WERI-Rb-1 (cell line): ENCODE results near the gene QKI.

Source experiments
- DNase-seq: peaks from one replicate; pipeline ENCODE4 v3.0.0-alpha.2; 2020
- H3K27ac ChIP-seq: fragments of 250-450 bp; sonication (Bioruptor Pico); 2 replicates; pipeline ENCODE4 v1.5.1; 2020; ENCODE audit warnings: mild to moderate bottlenecking, moderate library complexity
- H3K27me3 ChIP-seq: fragments of 250-450 bp; sonication (Bioruptor Pico); 2 replicates; pipeline ENCODE4 v1.5.1; 2021; ENCODE audit warnings: mild to moderate bottlenecking, low read depth, moderate library complexity; ENCODE audit not compliant: insufficient read depth, severe bottlenecking
- H3K36me3 ChIP-seq: fragments of 250-450 bp; sonication (Bioruptor Pico); 2 replicates; pipeline ENCODE4 v1.5.1; 2020; ENCODE audit warnings: mild to moderate bottlenecking, moderate library complexity
- H3K4me3 ChIP-seq: 2 replicates; pipeline ENCODE4 v1.5.1; 2011; ENCODE audit warnings: low read depth, mild to moderate bottlenecking, control low read depth, low read length
- H3K9me3 ChIP-seq: fragments of 250-450 bp; sonication (Bioruptor Pico); 2 replicates; pipeline ENCODE4 v1.5.1; 2021; ENCODE audit warnings: mild to moderate bottlenecking, moderate library complexity; ENCODE audit not compliant: severe bottlenecking
- TF ChIP-seq, protein P1 (sequence below): IDR thresholded peaks from 2 replicates; pipeline ENCODE4 v1.5.1; 2011; ENCODE audit warnings: low read depth, mild to moderate bottlenecking, control low read depth, inconsistent platforms, low read length

QKI gene

DNA sequence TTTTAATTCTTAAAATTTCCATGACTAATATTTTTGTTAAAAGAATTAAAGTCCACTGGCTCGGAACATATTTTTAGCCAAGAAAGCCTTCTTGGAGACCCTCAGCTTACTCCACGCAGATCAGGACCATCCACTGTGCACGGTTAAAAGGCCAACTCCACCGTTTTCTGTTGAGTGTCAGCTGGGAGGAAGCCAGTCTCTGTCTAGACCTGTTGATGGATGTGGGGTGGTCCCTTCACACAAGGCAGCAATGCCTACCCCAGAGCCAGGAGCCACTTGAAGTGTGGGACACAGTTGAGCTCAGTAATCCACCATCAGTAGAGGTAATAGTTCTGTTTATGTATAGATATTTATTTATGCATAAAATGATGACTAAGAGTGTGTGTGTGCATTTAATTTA is 19.9 kb upstream of the QKI start:
- no peak overlapping the region for H3K27ac ChIP-seq
- no peak for DNase-seq
- H3K4me3 ChIP-seq: no peak overlapping the region
- no peaks in the 10 kb centered on the region for H3K36me3 ChIP-seq
- no peaks in the 10 kb centered on the region for H3K9me3 ChIP-seq
- no peaks in the 10 kb centered on the region for H3K27me3 ChIP-seq
- TF ChIP-seq, protein P1, sequence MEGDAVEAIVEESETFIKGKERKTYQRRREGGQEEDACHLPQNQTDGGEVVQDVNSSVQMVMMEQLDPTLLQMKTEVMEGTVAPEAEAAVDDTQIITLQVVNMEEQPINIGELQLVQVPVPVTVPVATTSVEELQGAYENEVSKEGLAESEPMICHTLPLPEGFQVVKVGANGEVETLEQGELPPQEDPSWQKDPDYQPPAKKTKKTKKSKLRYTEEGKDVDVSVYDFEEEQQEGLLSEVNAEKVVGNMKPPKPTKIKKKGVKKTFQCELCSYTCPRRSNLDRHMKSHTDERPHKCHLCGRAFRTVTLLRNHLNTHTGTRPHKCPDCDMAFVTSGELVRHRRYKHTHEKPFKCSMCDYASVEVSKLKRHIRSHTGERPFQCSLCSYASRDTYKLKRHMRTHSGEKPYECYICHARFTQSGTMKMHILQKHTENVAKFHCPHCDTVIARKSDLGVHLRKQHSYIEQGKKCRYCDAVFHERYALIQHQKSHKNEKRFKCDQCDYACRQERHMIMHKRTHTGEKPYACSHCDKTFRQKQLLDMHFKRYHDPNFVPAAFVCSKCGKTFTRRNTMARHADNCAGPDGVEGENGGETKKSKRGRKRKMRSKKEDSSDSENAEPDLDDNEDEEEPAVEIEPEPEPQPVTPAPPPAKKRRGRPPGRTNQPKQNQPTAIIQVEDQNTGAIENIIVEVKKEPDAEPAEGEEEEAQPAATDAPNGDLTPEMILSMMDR: no peak

DNA sequence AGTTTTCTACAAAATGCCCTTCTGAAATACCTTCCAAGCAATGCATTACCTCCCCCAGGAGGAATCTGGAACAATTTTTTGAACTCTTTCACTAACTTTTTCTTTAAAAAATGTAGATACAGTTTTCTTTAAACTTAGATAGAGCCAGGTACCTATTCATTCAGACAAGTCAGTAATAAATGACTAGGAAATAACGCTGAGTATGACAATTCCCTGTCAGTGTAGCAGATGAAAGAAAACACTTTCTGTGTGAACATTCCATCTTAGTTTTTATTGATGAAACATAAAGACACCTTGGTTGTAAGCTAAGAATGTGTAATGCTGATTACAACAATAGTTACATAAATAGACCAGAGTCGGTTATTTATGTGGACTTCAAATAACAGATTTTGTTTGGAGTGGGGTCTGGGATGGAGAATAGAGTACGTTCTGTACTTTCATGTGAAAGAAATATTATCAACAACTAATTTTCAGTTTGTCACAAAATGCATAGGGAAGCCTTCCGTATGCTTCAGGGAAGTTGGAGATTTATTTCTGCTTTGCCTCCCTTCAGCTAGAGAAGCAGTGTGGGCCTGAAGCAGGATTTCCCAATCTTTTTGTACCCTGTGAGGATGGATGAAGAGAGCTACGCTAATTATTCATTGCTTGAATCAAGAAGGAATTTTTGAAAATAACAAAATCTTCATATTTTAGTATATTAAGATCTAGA is 19.2 kb upstream of the QKI start:
- Histone ChIP-seq H3K27ac (no peak overlapping the region), H3K27me3 (no peaks in the 10 kb centered on the region), H3K9me3 (no peaks in the 10 kb centered on the region), H3K4me3 (no peak overlapping the region), H3K36me3 (no peaks in the 10 kb centered on the region)
- no peak for DNase-seq
- TF ChIP-seq, protein P1: no peak

DNA sequence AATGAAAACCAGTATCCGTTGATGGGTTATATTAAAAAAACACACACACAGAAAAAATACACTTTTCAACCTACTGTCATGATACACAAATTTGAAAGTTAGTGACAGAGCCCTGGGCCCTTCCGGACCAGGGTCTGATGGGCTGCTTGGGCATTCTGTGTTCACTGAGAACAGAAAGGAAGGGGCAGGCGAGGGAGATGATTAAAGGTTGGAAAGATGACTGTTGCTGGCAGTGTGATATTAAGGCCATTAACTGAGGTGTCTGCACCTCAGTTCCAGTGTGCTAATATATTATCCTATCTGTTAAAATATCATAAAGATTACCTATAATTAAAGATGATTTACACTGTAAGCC is 18.7 kb upstream of the QKI start:
- no peak overlapping the region for H3K4me3 ChIP-seq
- H3K36me3 ChIP-seq: no peaks in the 10 kb centered on the region
- H3K9me3 ChIP-seq: no peaks in the 10 kb centered on the region
- no peak overlapping the region for H3K27ac ChIP-seq
- no peaks in the 10 kb centered on the region for H3K27me3 ChIP-seq
- no peak for DNase-seq
- TF ChIP-seq, protein P1: no peak

DNA sequence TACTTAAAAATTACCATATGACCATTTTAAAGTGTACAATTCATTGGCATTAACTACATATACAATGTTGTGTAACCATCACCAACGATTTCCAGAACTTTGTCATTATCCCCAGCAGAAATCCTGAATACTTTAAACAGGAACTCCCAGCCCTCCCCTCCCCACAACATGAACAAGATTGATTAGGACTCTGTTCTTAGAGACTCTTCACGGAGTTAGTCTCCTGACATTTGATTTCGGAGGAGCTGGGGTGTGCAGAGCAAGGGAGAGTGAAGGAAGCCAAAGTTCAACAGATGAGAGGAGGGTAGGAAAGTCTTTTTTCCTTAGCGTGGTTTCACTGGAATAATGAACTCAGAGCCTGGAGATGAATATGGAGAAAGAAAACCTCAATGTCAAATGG is 17.2 kb upstream of the QKI start:
- no peaks in the 10 kb centered on the region for H3K36me3 ChIP-seq
- no peaks in the 10 kb centered on the region for H3K27me3 ChIP-seq
- no peak overlapping the region for H3K27ac ChIP-seq
- H3K4me3 ChIP-seq: no peak overlapping the region
- TF ChIP-seq, protein P1: no peak
- no peak for DNase-seq
- no peaks in the 10 kb centered on the region for H3K9me3 ChIP-seq

DNA sequence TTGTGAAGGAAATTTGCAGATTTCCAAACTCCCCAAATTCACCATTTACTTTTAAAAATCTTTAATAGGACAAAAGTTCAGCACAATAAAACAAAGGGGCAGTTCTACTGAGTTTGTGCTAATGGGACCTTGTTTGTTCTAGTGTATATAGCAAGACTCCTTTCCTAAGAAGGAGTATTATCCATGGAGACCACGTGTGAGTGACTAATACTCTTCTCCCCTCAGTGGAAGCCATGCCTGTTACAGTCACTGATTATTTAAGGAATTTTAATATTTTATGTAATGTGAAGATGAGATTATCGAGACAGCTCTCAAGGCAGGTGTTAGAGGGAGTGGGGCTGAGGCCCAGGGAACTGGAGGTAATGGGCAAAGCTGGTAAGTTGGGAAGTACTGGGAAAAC is 16.4 kb upstream of the QKI start:
- Histone ChIP-seq H3K4me3 (no peak overlapping the region), H3K9me3 (no peaks in the 10 kb centered on the region), H3K36me3 (no peaks in the 10 kb centered on the region), H3K27me3 (no peaks in the 10 kb centered on the region), H3K27ac (no peak overlapping the region)
- TF ChIP-seq, protein P1: no peak
- DNase-seq: peak; percentile 11

DNA sequence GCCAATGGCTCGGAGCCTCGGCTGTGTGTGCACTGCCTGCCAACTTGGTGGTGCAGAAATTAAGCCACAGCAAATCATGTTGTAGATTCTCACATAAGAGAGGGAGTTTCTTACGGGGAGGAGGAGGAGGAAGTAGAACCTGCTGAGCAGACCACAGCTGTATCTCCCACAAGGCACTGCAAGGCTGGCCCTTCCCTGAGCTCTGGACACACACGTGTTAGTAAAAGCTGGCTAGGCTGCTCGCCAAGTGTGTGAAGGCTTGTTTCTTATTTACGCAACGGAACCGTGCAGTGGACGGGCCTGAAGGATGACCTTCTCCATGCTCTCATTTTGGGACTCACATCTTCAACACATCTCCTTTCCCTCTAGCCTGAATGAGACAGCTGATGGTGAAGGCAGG is 15.7 kb upstream of the QKI start:
- Histone ChIP-seq H3K36me3 (no peaks in the 10 kb centered on the region), H3K27ac (no peak overlapping the region), H3K4me3 (no peak overlapping the region), H3K9me3 (no peaks in the 10 kb centered on the region), H3K27me3 (no peaks in the 10 kb centered on the region)
- DNase-seq: no peak
- TF ChIP-seq, protein P1: no peak
